ENCODE results near the gene PNPLA7. TPM values are rescaled to one million over a fixed set of nuclear protein-coding genes. Genes with fewer than 3 reads are reported as not detected.

Gene PNPLA7
- total RNA-seq, 1 experiment from 2014 or later = 1.8 TPM

DNA sequence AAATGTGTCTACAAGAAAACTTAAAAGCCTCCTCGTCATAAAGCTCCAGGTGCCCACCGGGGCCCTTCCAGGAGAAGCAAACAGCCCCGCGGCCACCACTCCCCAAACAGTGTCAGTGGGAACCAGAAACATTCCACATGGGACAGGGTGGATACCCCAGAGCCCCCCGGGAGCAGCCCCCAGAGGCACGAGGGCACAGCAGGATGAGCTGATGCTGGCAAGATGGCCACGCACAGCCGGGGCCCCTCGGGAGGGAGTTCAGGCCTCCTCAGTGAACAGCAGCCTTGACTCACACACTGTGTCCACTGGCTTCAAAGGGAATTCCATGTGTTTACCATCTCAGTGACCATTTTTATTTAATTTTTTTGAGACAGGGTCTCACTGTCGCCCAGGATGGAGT is 137.8 kb downstream of the PNPLA7 start:
- H2AFZ ChIP-seq (ENCODE audit: low read depth, low read length, poor library complexity, severe bottlenecking) = no peak overlapping the region
- CTCF ChIA-PET = interaction anchor here (1.0 to 1.7 kb wide), 2 partner anchors 11 to 172 kb away, joined by 3 to 7 read pairs; partner anchors contain the start of genes EXD3, NOXA1 and TUBB4B
- peak overlapping the region; percentile 89 for H3K4me2 ChIP-seq (ENCODE audit: low read length)
- H3K27ac ChIP-seq (ENCODE audit: low read depth, low read length) = peak overlapping the region; percentile 95
- H3K4me3 ChIP-seq (replicated peaks in 1 of 2; ENCODE audit: low read depth in 1 of 2, low read length in 2 of 2) = no peak overlapping the region
- no TSS peak for BruUV-seq (replicated peaks)
- H3K79me2 ChIP-seq (ENCODE audit: insufficient read depth, low read length) = peaks cover 30% of the 10 kb centered on the region; the same call in 1 of the 2 replicates
- peaks cover 43 to 61% of the 10 kb centered on the region in 2 experiments for H3K4me1 ChIP-seq (ENCODE audit: control insufficient read depth in 1 of 2, insufficient read depth in 2 of 2, low read length in 2 of 2)
- POLR2A ChIA-PET = interaction anchor here (1.0 to 2.2 kb wide), 3 partner anchors 10 to 172 kb away, joined by 3 to 10 read pairs (median 3); partner anchors contain the start of genes EXD3, NOXA1, NRARP and TUBB4B
- H3K9ac ChIP-seq (ENCODE audit: low read length) = peak overlapping the region; percentile 78
- no peaks in the 10 kb centered on the region for H3K27me3 ChIP-seq (ENCODE audit: insufficient read depth, low read length)
- no peaks in the 10 kb centered on the region for H4K20me1 ChIP-seq (ENCODE audit: insufficient read depth)
- H3K36me3 ChIP-seq (ENCODE audit: control insufficient read depth in 1 of 2, insufficient read depth in 2 of 2, low read length in 2 of 2) = no peaks in the 10 kb centered on the region
- intact Hi-C loops (cut with micrococcal nuclease) = no loop called here
- peak; percentile 33 for ATAC-seq
- DNase-seq (ENCODE audit: low read depth, low spot score) = no peak
- no peaks in the 10 kb centered on the region for H3K9me3 ChIP-seq (ENCODE audit: control insufficient read depth in 1 of 2, insufficient read depth in 1 of 2, low read depth in 1 of 2, low read length in 2 of 2)
- no peaks in the 10 kb centered on the region for H3K9me2 ChIP-seq (ENCODE audit: insufficient read depth)
- TF ChIP-seq POLR2AphosphoS5 (IDR thresholded peaks at IDR 0.05; ENCODE audit: low read depth, low read length) = no peak
- no peak for TF ChIP-seq RAD21 (IDR thresholded peaks at IDR 0.05; ENCODE audit: low read depth)
- TF ChIP-seq, protein P1, sequence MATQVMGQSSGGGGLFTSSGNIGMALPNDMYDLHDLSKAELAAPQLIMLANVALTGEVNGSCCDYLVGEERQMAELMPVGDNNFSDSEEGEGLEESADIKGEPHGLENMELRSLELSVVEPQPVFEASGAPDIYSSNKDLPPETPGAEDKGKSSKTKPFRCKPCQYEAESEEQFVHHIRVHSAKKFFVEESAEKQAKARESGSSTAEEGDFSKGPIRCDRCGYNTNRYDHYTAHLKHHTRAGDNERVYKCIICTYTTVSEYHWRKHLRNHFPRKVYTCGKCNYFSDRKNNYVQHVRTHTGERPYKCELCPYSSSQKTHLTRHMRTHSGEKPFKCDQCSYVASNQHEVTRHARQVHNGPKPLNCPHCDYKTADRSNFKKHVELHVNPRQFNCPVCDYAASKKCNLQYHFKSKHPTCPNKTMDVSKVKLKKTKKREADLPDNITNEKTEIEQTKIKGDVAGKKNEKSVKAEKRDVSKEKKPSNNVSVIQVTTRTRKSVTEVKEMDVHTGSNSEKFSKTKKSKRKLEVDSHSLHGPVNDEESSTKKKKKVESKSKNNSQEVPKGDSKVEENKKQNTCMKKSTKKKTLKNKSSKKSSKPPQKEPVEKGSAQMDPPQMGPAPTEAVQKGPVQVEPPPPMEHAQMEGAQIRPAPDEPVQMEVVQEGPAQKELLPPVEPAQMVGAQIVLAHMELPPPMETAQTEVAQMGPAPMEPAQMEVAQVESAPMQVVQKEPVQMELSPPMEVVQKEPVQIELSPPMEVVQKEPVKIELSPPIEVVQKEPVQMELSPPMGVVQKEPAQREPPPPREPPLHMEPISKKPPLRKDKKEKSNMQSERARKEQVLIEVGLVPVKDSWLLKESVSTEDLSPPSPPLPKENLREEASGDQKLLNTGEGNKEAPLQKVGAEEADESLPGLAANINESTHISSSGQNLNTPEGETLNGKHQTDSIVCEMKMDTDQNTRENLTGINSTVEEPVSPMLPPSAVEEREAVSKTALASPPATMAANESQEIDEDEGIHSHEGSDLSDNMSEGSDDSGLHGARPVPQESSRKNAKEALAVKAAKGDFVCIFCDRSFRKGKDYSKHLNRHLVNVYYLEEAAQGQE (IDR thresholded peaks at IDR 0.05; ENCODE audit: low read depth) = no peak
- TF ChIP-seq, protein P2, sequence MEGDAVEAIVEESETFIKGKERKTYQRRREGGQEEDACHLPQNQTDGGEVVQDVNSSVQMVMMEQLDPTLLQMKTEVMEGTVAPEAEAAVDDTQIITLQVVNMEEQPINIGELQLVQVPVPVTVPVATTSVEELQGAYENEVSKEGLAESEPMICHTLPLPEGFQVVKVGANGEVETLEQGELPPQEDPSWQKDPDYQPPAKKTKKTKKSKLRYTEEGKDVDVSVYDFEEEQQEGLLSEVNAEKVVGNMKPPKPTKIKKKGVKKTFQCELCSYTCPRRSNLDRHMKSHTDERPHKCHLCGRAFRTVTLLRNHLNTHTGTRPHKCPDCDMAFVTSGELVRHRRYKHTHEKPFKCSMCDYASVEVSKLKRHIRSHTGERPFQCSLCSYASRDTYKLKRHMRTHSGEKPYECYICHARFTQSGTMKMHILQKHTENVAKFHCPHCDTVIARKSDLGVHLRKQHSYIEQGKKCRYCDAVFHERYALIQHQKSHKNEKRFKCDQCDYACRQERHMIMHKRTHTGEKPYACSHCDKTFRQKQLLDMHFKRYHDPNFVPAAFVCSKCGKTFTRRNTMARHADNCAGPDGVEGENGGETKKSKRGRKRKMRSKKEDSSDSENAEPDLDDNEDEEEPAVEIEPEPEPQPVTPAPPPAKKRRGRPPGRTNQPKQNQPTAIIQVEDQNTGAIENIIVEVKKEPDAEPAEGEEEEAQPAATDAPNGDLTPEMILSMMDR (IDR thresholded peaks at IDR 0.05 in 2 of 3, conservative IDR thresholded peaks at IDR 0.05 in 1 of 3; ENCODE audit: borderline replicate concordance in 1 of 3, insufficient read depth in 1 of 3, low read depth in 2 of 3, low read length in 2 of 3) = no peak
- no peak for TF ChIP-seq SIN3A (IDR thresholded peaks at IDR 0.05; ENCODE audit: low read depth)
- no peak for TF ChIP-seq ZNF274 (IDR thresholded peaks at IDR 0.05; ENCODE audit: low read depth, low read length)
- TF ChIP-seq, protein P3, sequence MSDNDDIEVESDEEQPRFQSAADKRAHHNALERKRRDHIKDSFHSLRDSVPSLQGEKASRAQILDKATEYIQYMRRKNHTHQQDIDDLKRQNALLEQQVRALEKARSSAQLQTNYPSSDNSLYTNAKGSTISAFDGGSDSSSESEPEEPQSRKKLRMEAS (IDR thresholded peaks at IDR 0.05) = no peak
- TF ChIP-seq FOSL1 (IDR thresholded peaks at IDR 0.05; ENCODE audit: low read depth) = no peak
- TF ChIP-seq YY1 (IDR thresholded peaks at IDR 0.05; ENCODE audit: extremely low read depth, insufficient replicate concordance, low read depth, low read length) = no peak
- TF ChIP-seq ELF1 (IDR thresholded peaks at IDR 0.05; ENCODE audit: borderline replicate concordance, low read depth) = no peak
- no peak for TF ChIP-seq SRF (IDR thresholded peaks at IDR 0.05; ENCODE audit: low read depth)
- TF ChIP-seq POLR2A (IDR thresholded peaks at IDR 0.05; ENCODE audit: borderline replicate concordance, extremely low read depth, insufficient read depth, insufficient read length) = no peak
- TF ChIP-seq EZH2 (IDR thresholded peaks at IDR 0.05) = no peak
- RAD21 ChIA-PET (ENCODE audit: low non-redundant PET in 1 of 2, low total read pairs in 2 of 2, uncharacterized antibody in 2 of 2, unreplicated experiment in 2 of 2) = interaction anchor here in 1 of 2 experiments (1.2 kb wide), 1 partner anchor 126 kb away, joined by 3 read pairs; no protein-coding TSS in a partner anchor
